Measurements from ENCODE around the gene FGF5.
"Not testable (repeated sequence)": the region's sequence is repeated elsewhere in the genome, so short reads cannot be mapped to it uniquely, and the experiment has no call there.

Gene FGF5

GRCh38 chr4:80308466-80308822 lies 42.0 kb downstream of the FGF5 start:
- WGBS (ENCODE audit: insufficient coverage, insufficient read length) = no CpG with 5 or more reads among the region's 4 CpGs
- H3K9me3 ChIP-seq (ENCODE audit: control insufficient read depth, insufficient read depth, low read length) = no peaks in the 10 kb centered on the region
- no peak for DNase-seq (ENCODE audit: low read depth, low spot score)

GRCh38 chr4:80309294-80310004 lies 43.0 kb downstream of the FGF5 start:
- Histone ChIP-seq H3K27ac (ENCODE audit: low read length) (no peak overlapping the region), H3K4me3 (ENCODE audit: low read length) (no peak overlapping the region), H3K9me3 (ENCODE audit: control insufficient read depth, insufficient read depth, low read length) (no peaks in the 10 kb centered on the region), H3K27me3 (ENCODE audit: control insufficient read depth, insufficient read depth, low read length) (no peaks in the 10 kb centered on the region), H3K36me3 (ENCODE audit: control insufficient read depth, insufficient read depth, low read length) (no peaks in the 10 kb centered on the region), H3K4me1 (ENCODE audit: control insufficient read depth, insufficient read depth, low read length) (peaks cover 1% of the 10 kb centered on the region; the same call in 1 of the 2 replicates)
- no peak for DNase-seq (ENCODE audit: low read depth, low spot score)
- no CpG with 5 or more reads among the region's 5 CpGs for WGBS (ENCODE audit: insufficient coverage, insufficient read length)

More at GRCh38 chr4:80308466-80308822, 42.0 kb downstream of the FGF5 start:
- Histone ChIP-seq H3K4me1 (ENCODE audit: control insufficient read depth, insufficient read depth, low read length) (peaks cover 1% of the 10 kb centered on the region; the same call in 1 of the 2 replicates), H3K27me3 (ENCODE audit: control insufficient read depth, insufficient read depth, low read length) (no peaks in the 10 kb centered on the region), H3K4me3 (ENCODE audit: low read length) (no peak overlapping the region), H3K36me3 (ENCODE audit: control insufficient read depth, insufficient read depth, low read length) (no peaks in the 10 kb centered on the region), H3K27ac (ENCODE audit: low read length) (no peak overlapping the region)

GRCh38 chr4:80311130-80311529 lies 44.7 kb downstream of the FGF5 start:
- Histone ChIP-seq H3K9me3 (ENCODE audit: control insufficient read depth, insufficient read depth, low read length) (no peaks in the 10 kb centered on the region), H3K27me3 (ENCODE audit: control insufficient read depth, insufficient read depth, low read length) (no peaks in the 10 kb centered on the region), H3K36me3 (ENCODE audit: control insufficient read depth, insufficient read depth, low read length) (no peaks in the 10 kb centered on the region), H3K4me1 (ENCODE audit: control insufficient read depth, insufficient read depth, low read length) (peaks cover 1% of the 10 kb centered on the region; the same call in 1 of the 2 replicates), H3K27ac (ENCODE audit: low read length) (no peak overlapping the region), H3K4me3 (ENCODE audit: low read length) (no peak overlapping the region)
- DNase-seq (ENCODE audit: low read depth, low spot score) = no peak
- WGBS (ENCODE audit: insufficient coverage, insufficient read length) = no CpG with 5 or more reads among the region's 3 CpGs

- H3K36me3 ChIP-seq (ENCODE audit: control insufficient read depth, insufficient read depth, low read length) = no peaks in the 10 kb centered on the region
- WGBS (ENCODE audit: insufficient coverage, insufficient read length) = no CpG with 5 or more reads among the region's 1 CpG
- H3K27ac ChIP-seq (ENCODE audit: low read length) = no peak overlapping the region
- no peak overlapping the region for H3K4me3 ChIP-seq (ENCODE audit: low read length)
- H3K9me3 ChIP-seq (ENCODE audit: control insufficient read depth, insufficient read depth, low read length) = no peaks in the 10 kb centered on the region
- peaks cover under 1% of the 10 kb centered on the region; the same call in 1 of the 2 replicates for H3K4me1 ChIP-seq (ENCODE audit: control insufficient read depth, insufficient read depth, low read length)
- H3K27me3 ChIP-seq (ENCODE audit: control insufficient read depth, insufficient read depth, low read length) = no peaks in the 10 kb centered on the region
- no peak for DNase-seq (ENCODE audit: low read depth, low spot score)
Measured at GRCh38 chr4:80312124-80312523, 45.7 kb downstream of the FGF5 start.

- no peaks in the 10 kb centered on the region for H3K27me3 ChIP-seq (ENCODE audit: control insufficient read depth, insufficient read depth, low read length)
- H3K4me3 ChIP-seq (ENCODE audit: low read length) = no peak overlapping the region
- DNase-seq (ENCODE audit: low read depth, low spot score) = no peak
- no peaks in the 10 kb centered on the region for H3K36me3 ChIP-seq (ENCODE audit: control insufficient read depth, insufficient read depth, low read length)
- no peaks in the 10 kb centered on the region for H3K4me1 ChIP-seq (ENCODE audit: control insufficient read depth, insufficient read depth, low read length)
- no peaks in the 10 kb centered on the region for H3K9me3 ChIP-seq (ENCODE audit: control insufficient read depth, insufficient read depth, low read length)
- WGBS (ENCODE audit: insufficient coverage, insufficient read length) = no CpG with 5 or more reads among the region's 7 CpGs
- H3K27ac ChIP-seq (ENCODE audit: low read length) = no peak overlapping the region
Measured at GRCh38 chr4:80313627-80314026, 47.2 kb downstream of the FGF5 start.

- not testable (repeated sequence) for H3K9me3 ChIP-seq (ENCODE audit: control insufficient read depth, insufficient read depth, low read length); DNase-seq (ENCODE audit: low read depth, low spot score); H3K27me3 ChIP-seq (ENCODE audit: control insufficient read depth, insufficient read depth, low read length); H3K4me1 ChIP-seq (ENCODE audit: control insufficient read depth, insufficient read depth, low read length); H3K4me3 ChIP-seq (ENCODE audit: low read length); H3K27ac ChIP-seq (ENCODE audit: low read length); H3K36me3 ChIP-seq (ENCODE audit: control insufficient read depth, insufficient read depth, low read length)
Measured at GRCh38 chr4:80315848-80316247, 49.4 kb downstream of the FGF5 start.

- no peaks in the 10 kb centered on the region for H3K9me3 ChIP-seq (ENCODE audit: control insufficient read depth, insufficient read depth, low read length)
- no peaks in the 10 kb centered on the region for H3K27me3 ChIP-seq (ENCODE audit: control insufficient read depth, insufficient read depth, low read length)
- no peaks in the 10 kb centered on the region for H3K4me1 ChIP-seq (ENCODE audit: control insufficient read depth, insufficient read depth, low read length)
- no CpG with 5 or more reads among the region's 8 CpGs for WGBS (ENCODE audit: insufficient coverage, insufficient read length)
- no peak overlapping the region for H3K27ac ChIP-seq (ENCODE audit: low read length)
- no peak overlapping the region for H3K4me3 ChIP-seq (ENCODE audit: low read length)
- DNase-seq (ENCODE audit: low read depth, low spot score) = no peak
- no peaks in the 10 kb centered on the region for H3K36me3 ChIP-seq (ENCODE audit: control insufficient read depth, insufficient read depth, low read length)
Measured at GRCh38 chr4:80321341-80321740, 54.9 kb downstream of the FGF5 start.

GRCh38 chr4:80321776-80322175 lies 55.3 kb downstream of the FGF5 start:
- no CpG with 5 or more reads among the region's 4 CpGs for WGBS (ENCODE audit: insufficient coverage, insufficient read length)
- no peak overlapping the region for H3K27ac ChIP-seq (ENCODE audit: low read length)
- no peaks in the 10 kb centered on the region for H3K4me1 ChIP-seq (ENCODE audit: control insufficient read depth, insufficient read depth, low read length)
- no peak for DNase-seq (ENCODE audit: low read depth, low spot score)
- no peaks in the 10 kb centered on the region for H3K27me3 ChIP-seq (ENCODE audit: control insufficient read depth, insufficient read depth, low read length)
- H3K4me3 ChIP-seq (ENCODE audit: low read length) = no peak overlapping the region
- no peaks in the 10 kb centered on the region for H3K36me3 ChIP-seq (ENCODE audit: control insufficient read depth, insufficient read depth, low read length)
- no peaks in the 10 kb centered on the region for H3K9me3 ChIP-seq (ENCODE audit: control insufficient read depth, insufficient read depth, low read length)

- Histone ChIP-seq H3K27me3 (ENCODE audit: control insufficient read depth, insufficient read depth, low read length) (no peaks in the 10 kb centered on the region), H3K9me3 (ENCODE audit: control insufficient read depth, insufficient read depth, low read length) (no peaks in the 10 kb centered on the region), H3K27ac (ENCODE audit: low read length) (no peak overlapping the region), H3K4me1 (ENCODE audit: control insufficient read depth, insufficient read depth, low read length) (no peaks in the 10 kb centered on the region), H3K4me3 (ENCODE audit: low read length) (no peak overlapping the region), H3K36me3 (ENCODE audit: control insufficient read depth, insufficient read depth, low read length) (no peaks in the 10 kb centered on the region)
- no peak for DNase-seq (ENCODE audit: low read depth, low spot score)
Measured at GRCh38 chr4:80322716-80323115, 56.3 kb downstream of the FGF5 start.

GRCh38 chr4:80324171-80324570 lies 57.7 kb downstream of the FGF5 start:
- Histone ChIP-seq H3K27me3 (ENCODE audit: control insufficient read depth, insufficient read depth, low read length) (no peaks in the 10 kb centered on the region), H3K4me3 (ENCODE audit: low read length) (no peak overlapping the region), H3K4me1 (ENCODE audit: control insufficient read depth, insufficient read depth, low read length) (no peaks in the 10 kb centered on the region), H3K36me3 (ENCODE audit: control insufficient read depth, insufficient read depth, low read length) (no peaks in the 10 kb centered on the region), H3K27ac (ENCODE audit: low read length) (no peak overlapping the region), H3K9me3 (ENCODE audit: control insufficient read depth, insufficient read depth, low read length) (no peaks in the 10 kb centered on the region)
- WGBS (ENCODE audit: insufficient coverage, insufficient read length) = no CpG with 5 or more reads among the region's 6 CpGs
- no peak for DNase-seq (ENCODE audit: low read depth, low spot score)

- Histone ChIP-seq H3K4me3 (ENCODE audit: low read length) (no peak overlapping the region), H3K36me3 (ENCODE audit: control insufficient read depth, insufficient read depth, low read length) (no peaks in the 10 kb centered on the region), H3K4me1 (ENCODE audit: control insufficient read depth, insufficient read depth, low read length) (no peaks in the 10 kb centered on the region), H3K9me3 (ENCODE audit: control insufficient read depth, insufficient read depth, low read length) (no peaks in the 10 kb centered on the region), H3K27me3 (ENCODE audit: control insufficient read depth, insufficient read depth, low read length) (peaks cover 6% of the 10 kb centered on the region; the same call in 1 of the 2 replicates), H3K27ac (ENCODE audit: low read length) (no peak overlapping the region)
- WGBS (ENCODE audit: insufficient coverage, insufficient read length) = no CpG with 5 or more reads among the region's 2 CpGs
- no peak for DNase-seq (ENCODE audit: low read depth, low spot score)
Measured at GRCh38 chr4:80331693-80332092, 65.2 kb downstream of the FGF5 start.

Measured in iPS DF 6.9 (cell line).